Subcutaneous preadipocyte (primary cell): ENCODE data around the gene KREMEN1. TPM values are rescaled to one million over a fixed set of nuclear protein-coding genes. Genes with fewer than 3 reads are reported as not detected.

Experiments
- small RNA-seq: library from RNA; depleted of rRNA; stranded (forward); fragments of <200 nt; gene quantifications from one replicate; pipeline ENCODE3, GENCODE V24; 2012
- total RNA-seq: library from RNA; depleted of rRNA; stranded (reverse); fragments of >200 nt; gene quantifications from 2 replicates; pipeline ENCODE4 v1.2.3, GENCODE V29; 2012

Gene KREMEN1, protein sequence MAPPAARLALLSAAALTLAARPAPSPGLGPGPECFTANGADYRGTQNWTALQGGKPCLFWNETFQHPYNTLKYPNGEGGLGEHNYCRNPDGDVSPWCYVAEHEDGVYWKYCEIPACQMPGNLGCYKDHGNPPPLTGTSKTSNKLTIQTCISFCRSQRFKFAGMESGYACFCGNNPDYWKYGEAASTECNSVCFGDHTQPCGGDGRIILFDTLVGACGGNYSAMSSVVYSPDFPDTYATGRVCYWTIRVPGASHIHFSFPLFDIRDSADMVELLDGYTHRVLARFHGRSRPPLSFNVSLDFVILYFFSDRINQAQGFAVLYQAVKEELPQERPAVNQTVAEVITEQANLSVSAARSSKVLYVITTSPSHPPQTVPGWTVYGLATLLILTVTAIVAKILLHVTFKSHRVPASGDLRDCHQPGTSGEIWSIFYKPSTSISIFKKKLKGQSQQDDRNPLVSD
- 4.7 and 5.9 TPM in 2 replicates for total RNA-seq

DNA sequence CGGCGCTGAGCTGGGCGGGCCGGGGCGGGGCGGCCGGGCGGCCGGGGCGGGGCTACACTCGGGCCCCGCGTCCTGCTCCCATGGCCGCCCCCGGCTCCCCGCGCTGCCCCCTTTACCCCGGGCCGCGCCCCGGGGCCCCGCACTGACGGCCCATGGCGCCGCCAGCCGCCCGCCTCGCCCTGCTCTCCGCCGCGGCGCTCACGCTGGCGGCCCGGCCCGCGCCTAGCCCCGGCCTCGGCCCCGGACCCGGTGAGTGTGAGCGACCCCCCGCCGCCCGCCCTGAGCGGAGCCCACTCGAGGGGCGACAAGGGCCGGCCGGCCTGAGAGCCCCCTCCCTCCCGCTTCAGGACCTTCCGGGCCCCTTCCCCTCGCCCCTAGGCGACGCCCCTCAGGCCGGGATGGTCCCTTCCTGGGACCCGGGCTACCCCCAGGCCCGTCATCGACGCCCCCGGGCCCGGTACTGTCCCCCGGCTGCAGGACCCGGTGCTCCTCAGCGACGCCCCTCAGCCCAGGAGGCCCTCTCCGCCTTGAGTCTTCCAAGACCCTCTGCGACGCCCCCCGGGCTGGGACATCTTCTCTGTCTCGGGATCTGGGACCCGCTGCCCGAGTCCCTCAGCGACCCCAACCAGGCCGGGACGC is at the start of gene KREMEN1:
Gene KREMEN1, plus strand, starts transcription at position 57 of the 639 bp plus-strand sequence. Its CDS starts 96 bp downstream, at position 153.

DNA sequence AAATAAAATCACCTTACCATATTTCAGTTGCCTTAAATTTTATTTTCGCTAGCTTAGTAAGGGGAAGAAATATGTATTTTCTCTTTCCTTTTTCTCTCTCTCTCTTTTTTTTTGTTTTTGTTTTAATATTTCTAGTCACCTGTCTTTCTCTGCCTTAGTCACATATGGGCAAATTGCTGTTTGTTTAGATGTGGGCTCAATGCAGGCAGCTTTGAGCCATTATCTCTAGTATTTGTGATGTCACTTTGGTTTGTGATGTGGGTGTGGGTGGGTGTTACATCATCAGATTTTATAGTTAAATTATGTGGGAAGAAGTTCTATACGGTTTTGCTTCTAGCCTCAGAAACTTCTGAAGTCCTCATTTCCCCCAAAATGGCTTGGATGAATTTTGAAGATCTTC is 11.1 kb upstream of the KREMEN1 start, which contains the start of gene C22orf31:
Gene C22orf31, minus strand, starts transcription at position 59 of the 400 bp plus-strand sequence. Its CDS starts 39 bp downstream, at position 20.

DNA sequence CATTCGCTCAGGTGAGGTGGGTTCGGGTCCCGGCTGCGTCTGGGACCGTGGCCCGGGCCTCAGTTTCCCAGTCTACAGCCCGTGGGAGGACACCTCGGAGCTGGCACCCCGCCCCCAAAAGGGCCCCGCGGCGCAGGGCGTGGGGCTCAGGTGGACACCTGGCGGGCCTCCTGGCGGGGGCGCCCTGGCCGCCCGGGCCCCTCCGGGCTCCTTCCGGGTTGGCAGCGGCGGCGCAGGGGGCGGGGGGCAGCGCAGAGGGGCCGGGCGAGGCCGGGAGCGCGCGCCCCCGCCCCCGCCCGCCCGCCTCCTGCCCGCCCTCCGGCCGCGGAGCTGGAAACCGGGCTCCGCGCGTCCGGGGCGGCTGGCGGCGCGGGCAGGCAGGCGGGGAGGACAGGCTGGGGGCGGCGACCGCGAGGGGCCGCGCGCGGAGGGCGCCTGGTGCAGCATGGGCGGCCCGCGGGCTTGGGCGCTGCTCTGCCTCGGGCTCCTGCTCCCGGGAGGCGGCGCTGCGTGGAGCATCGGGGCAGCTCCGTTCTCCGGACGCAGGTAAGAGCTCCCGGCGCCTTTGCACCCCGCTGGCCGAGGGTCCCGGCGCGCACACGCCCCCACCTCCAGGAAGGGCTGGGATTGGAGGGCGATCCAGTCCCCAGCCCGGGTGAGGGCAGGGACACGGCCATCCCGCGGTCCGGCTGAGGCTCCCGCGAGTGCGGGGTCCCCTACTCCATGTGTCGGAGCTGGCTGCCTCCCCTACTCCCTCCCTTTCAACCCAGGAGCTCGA is 132.9 kb downstream of the KREMEN1 start, which contains the start of gene EMID1:
Gene EMID1, plus strand, starts transcription at position 303 of the 778 bp plus-strand sequence. Its CDS starts 143 bp downstream, at position 446.

Small RNA genes within 50 kb of the gene (small RNA-seq; reads per million reads assigned to genes)
- not detected for gene RNU6-1219P
- gene RNU6-810P: not detected

Other genes with a start within 250 kb of the KREMEN1 start
- gene ZNRF3, start 189.5 kb upstream of the KREMEN1 start, total RNA-seq: 5.9 and 8.2 TPM in 2 replicates
- gene C22orf31, start 11.2 kb upstream of the KREMEN1 start, total RNA-seq: not detected in 2 replicates
- under 0.01 TPM in 1 of 2 replicates, not detected in the other for gene EMID1, start 132.9 kb downstream of the KREMEN1 start, total RNA-seq
- 17.3 and 19.4 TPM in 2 replicates for gene RHBDD3, start 194.9 kb downstream of the KREMEN1 start, total RNA-seq
- gene EWSR1, start 195.2 kb downstream of the KREMEN1 start, total RNA-seq: 168 and 217 TPM in 2 replicates
- 11.0 and 12.3 TPM in 2 replicates for gene GAS2L1, start 233.6 kb downstream of the KREMEN1 start, total RNA-seq
- gene RASL10A, start 242.7 kb downstream of the KREMEN1 start, total RNA-seq: not detected in 2 replicates